ENCODE measurements around the gene MKS1. TPM values are rescaled to one million over a fixed set of nuclear protein-coding genes. Genes with fewer than 3 reads are reported as not detected.
A peak's percentile ranks its signal among the peaks of the same experiment; 100 is the strongest.

Gene MKS1
- total RNA-seq, 1 donor, result 8.6 TPM

GRCh38 chr17:58208344-58208743 lies 10.7 kb downstream of the MKS1 start:
- TF ChIP-seq CTCF (IDR thresholded peaks at IDR 0.05; ENCODE audit: insufficient read depth, low read depth, low read length), result no peak
- H3K4me3 ChIP-seq (ENCODE audit: low read depth, low read length), result no peak overlapping the region
- DNase-seq (ENCODE audit: low read depth), result no peak

GRCh38 chr17:58207451-58207850 lies 11.6 kb downstream of the MKS1 start:
- DNase-seq (ENCODE audit: low read depth), result no peak
- H3K4me3 ChIP-seq (ENCODE audit: low read depth, low read length), result no peak overlapping the region
- no peak for TF ChIP-seq CTCF (IDR thresholded peaks at IDR 0.05; ENCODE audit: insufficient read depth, low read depth, low read length)

- no peak overlapping the region for H3K4me3 ChIP-seq (ENCODE audit: low read depth, low read length)
- no peak for DNase-seq (ENCODE audit: low read depth)
- no peak for TF ChIP-seq CTCF (IDR thresholded peaks at IDR 0.05; ENCODE audit: insufficient read depth, low read depth, low read length)
Measured at GRCh38 chr17:58205936-58206335, 13.1 kb downstream of the MKS1 start.

- no peak for TF ChIP-seq CTCF (IDR thresholded peaks at IDR 0.05; ENCODE audit: insufficient read depth, low read depth, low read length)
- DNase-seq (ENCODE audit: low read depth), result no peak
- H3K4me3 ChIP-seq (ENCODE audit: low read depth, low read length), result no peak overlapping the region
Measured at GRCh38 chr17:58204796-58205195, 14.3 kb downstream of the MKS1 start.

GRCh38 chr17:58202859-58203258 lies 16.2 kb downstream of the MKS1 start:
- TF ChIP-seq CTCF (IDR thresholded peaks at IDR 0.05; ENCODE audit: insufficient read depth, low read depth, low read length), result no peak
- DNase-seq (ENCODE audit: low read depth), result no peak
- H3K4me3 ChIP-seq (ENCODE audit: low read depth, low read length), result no peak overlapping the region

GRCh38 chr17:58200024-58200633 lies 18.9 kb downstream of the MKS1 start:
- TF ChIP-seq CTCF (IDR thresholded peaks at IDR 0.05; ENCODE audit: insufficient read depth, low read depth, low read length), result peak; percentile 62
- peak; percentile 35 for DNase-seq (ENCODE audit: low read depth)
- no peak overlapping the region for H3K4me3 ChIP-seq (ENCODE audit: low read depth, low read length)

GRCh38 chr17:58196610-58197009 lies 22.4 kb downstream of the MKS1 start:
- no peak for TF ChIP-seq CTCF (IDR thresholded peaks at IDR 0.05; ENCODE audit: insufficient read depth, low read depth, low read length)
- DNase-seq (ENCODE audit: low read depth), result no peak
- no peak overlapping the region for H3K4me3 ChIP-seq (ENCODE audit: low read depth, low read length)
